Right cardiac atrium (tissue), 5 donors: ENCODE data around the gene METTL14. TPM values are rescaled to one million over a fixed set of nuclear protein-coding genes. Genes with fewer than 3 reads are reported as not detected.
"Not testable (repeated sequence)": the region's sequence is repeated elsewhere in the genome, so short reads cannot be mapped to it uniquely, and the experiment has no call there.

Experiments used
- ATAC-seq, 2 donors: fragments of 200-7000 bp; cut with Tn5 transposase; one replicate each; pipeline versions ENCODE4 v1.8.0 to v1.9.1; 2020; ENCODE audit warnings: moderate library complexity in 2 of 2, mild to moderate bottlenecking in 1 of 2
- DNase-seq, 3 donors: peaks; one replicate each; pipeline ENCODE4 v3.0.0-alpha.2; 2020
- H3K27ac ChIP-seq: one replicate; pipeline ENCODE4 v1.5.1; 2013; ENCODE audit warnings: mild to moderate bottlenecking, low read length, control low read depth, moderate library complexity
- H3K27me3 ChIP-seq: one replicate; pipeline ENCODE4 v1.6.1; 2013; ENCODE audit not compliant: control insufficient read depth, insufficient read depth
- H3K4me1 ChIP-seq: one replicate; pipeline ENCODE4 v1.6.1; 2013; ENCODE audit warnings: low read length; ENCODE audit not compliant: control insufficient read depth, insufficient read depth
- H3K4me3 ChIP-seq: one replicate; pipeline ENCODE4 v1.5.1; 2013; ENCODE audit warnings: low read length, control low read depth
- H3K9me3 ChIP-seq: one replicate; pipeline ENCODE4 v1.6.1; 2013; ENCODE audit warnings: low read length; ENCODE audit not compliant: control insufficient read depth
- WGBS: extraction: QIAGEN DNeasy Blood & Tissue Kit; methylation state at CpG from one replicate; pipeline ENCODE4 v1.1.7; 2013; 5-methylcytosine and 5-hydroxymethylcytosine counted together
- intact Hi-C, 4 donors: fragments of 100-400 bp; cut with DNase I; formaldehyde crosslinking; loops; one replicate each; pipeline versions ENCODE4 v1.11.0 to v1.14.0; 2022 to 2023
- long read RNA-seq, 4 donors: library from polyadenylated mRNA; unstranded; transcript quantifications; one replicate each; pipeline ENCODE4 v2.0.0, GENCODE V29; 2020 to 2021
- polyA plus RNA-seq: library from polyadenylated mRNA; stranded (reverse); fragments of 200-250 nt; gene quantifications from one replicate; pipeline ENCODE4 v1.2.3, GENCODE V29; 2013
- total RNA-seq, 4 donors: library from RNA; stranded (reverse); fragmentation: NEBNext Ultra II Directional; extraction: Animal tissue kit (Norgen Biotek cat#: 25700); gene quantifications; one replicate each; pipeline ENCODE4 v1.2.1, GENCODE V29; 2021
- donor health status: healthy with polysubstance abuse.
- donor health status: DM: no; HTN: yes; CAD: no.
- donor health status: DM: no; HTN: no; CAD: no.
- donor health status: DM: no; HTN: yes; CAD: no; lungs with severe emphysema.
- donor health status: DM: yes; HTN: yes; CAD: no.

The METTL14 gene
- total RNA-seq (10 to 100 TPM; 31.7 to 38.9 (median 34.5) TPM), polyA plus RNA-seq (5.9 TPM)
- long read RNA-seq, donor 1, full-length matches to known transcripts = 38 of 49 reads
- long read RNA-seq, donor 1, partial matches to known transcripts = 5 of 49 reads
- long read RNA-seq, donor 1, other reads (novel, unspliced or antisense) = 6 of 49 reads
- long read RNA-seq, donor 2, full-length matches to known transcripts = 6 of 6 reads
- long read RNA-seq, donor 2, partial matches to known transcripts = 0 of 6 reads
- long read RNA-seq, donor 2, other reads (novel, unspliced or antisense) = 0 of 6 reads
- long read RNA-seq, donor 3, full-length matches to known transcripts = 55 of 66 reads
- long read RNA-seq, donor 3, partial matches to known transcripts = 1 of 66 reads
- long read RNA-seq, donor 3, other reads (novel, unspliced or antisense) = 10 of 66 reads
- long read RNA-seq, donor 4, full-length matches to known transcripts = 10 of 10 reads
- long read RNA-seq, donor 4, partial matches to known transcripts = 0 of 10 reads
- long read RNA-seq, donor 4, other reads (novel, unspliced or antisense) = 0 of 10 reads

GRCh38 chr4:118684873-118685811 lies at the start of gene METTL14:
Gene METTL14 (plus strand): TSS chr4:118685392. CDS start chr4:118685535, 143 bp downstream.
- Histone ChIP-seq H3K4me1 (no peaks in the 10 kb centered on the region), H3K27ac (peak within 1 kb of the TSS; percentile 87), H3K9me3 (no peaks in the 10 kb centered on the region), H3K4me3 (peak within 1 kb of the TSS; percentile 76), H3K27me3 (no peaks in the 10 kb centered on the region)
- peak; percentile 92 to 97 (median 96) for DNase-seq
- 5% methylated on average over 42 of the region's 42 CpGs for WGBS
- ATAC-seq = peak; percentile 98 to 99
- intact Hi-C loops = no loop called here

GRCh38 chr4:118636126-118636525 lies 49.1 kb upstream of the METTL14 start:
- H3K4me1 ChIP-seq, DNase-seq, H3K9me3 ChIP-seq, H3K27me3 ChIP-seq, H3K4me3 ChIP-seq, intact Hi-C loops, ATAC-seq, H3K27ac ChIP-seq: not testable (repeated sequence)
- 88% methylated on average over 9 of the region's 9 CpGs for WGBS

DNA sequence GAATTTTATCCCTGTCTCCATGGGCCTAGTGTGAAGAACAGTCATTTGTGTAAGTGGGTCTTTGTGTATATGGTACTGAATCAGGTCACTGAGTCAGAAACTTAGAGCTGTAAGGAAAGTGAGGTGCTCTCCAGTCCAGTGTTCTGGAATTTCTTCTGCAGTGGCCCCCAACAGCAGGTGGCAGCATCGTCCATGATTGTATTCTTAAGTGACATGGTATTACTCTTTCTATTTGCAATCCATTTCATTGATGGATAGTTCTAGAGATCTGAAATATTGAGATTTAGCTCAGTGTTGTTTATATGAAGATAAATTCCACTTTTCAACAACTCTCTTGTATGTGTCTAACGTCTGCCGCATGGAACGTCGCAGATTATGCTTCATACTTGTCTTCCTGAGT lies 20.5 kb upstream of the METTL14 start:
- H3K4me3 ChIP-seq, ATAC-seq, H3K4me1 ChIP-seq, H3K9me3 ChIP-seq, H3K27me3 ChIP-seq, H3K27ac ChIP-seq, intact Hi-C loops: not testable (repeated sequence)
- WGBS = 52% methylated on average over 5 of the region's 5 CpGs
- DNase-seq = peak in 2 of 3 donors; percentile 33

DNA sequence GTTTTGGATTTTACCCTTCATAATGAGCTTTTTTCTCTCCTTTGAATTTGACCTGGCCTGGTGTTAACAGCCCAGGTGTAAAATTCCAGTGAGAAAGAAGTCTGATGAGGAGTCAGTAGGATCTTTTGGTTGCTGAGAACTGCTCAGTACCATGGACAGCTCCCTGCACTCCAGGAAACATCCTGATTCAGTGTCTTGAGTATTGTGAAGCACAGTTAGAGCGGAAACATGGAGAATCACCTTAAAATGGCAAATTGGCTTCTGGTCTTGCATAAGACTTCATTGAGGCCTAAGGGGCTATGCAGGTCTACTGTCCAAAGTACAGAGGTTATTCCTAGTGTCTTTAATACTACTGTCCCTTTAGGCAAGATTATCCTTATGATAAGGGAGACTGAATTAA lies 16.0 kb upstream of the METTL14 start:
- DNase-seq = peak in 2 of 3 donors; percentile 53 to 71
- intact Hi-C loops, H3K4me3 ChIP-seq, ATAC-seq, H3K4me1 ChIP-seq, H3K9me3 ChIP-seq, H3K27me3 ChIP-seq, H3K27ac ChIP-seq: not testable (repeated sequence)
- WGBS = 19% methylated on average over 1 of the region's 1 CpG

- 86% methylated on average over 2 of the region's 2 CpGs for WGBS
- H3K27ac ChIP-seq, H3K4me3 ChIP-seq, DNase-seq, ATAC-seq, H3K9me3 ChIP-seq, H3K27me3 ChIP-seq, H3K4me1 ChIP-seq, intact Hi-C loops: not testable (repeated sequence)
These were observed 14.2 kb upstream of the METTL14 start for GRCh38 chr4:118670968-118671367.

DNA sequence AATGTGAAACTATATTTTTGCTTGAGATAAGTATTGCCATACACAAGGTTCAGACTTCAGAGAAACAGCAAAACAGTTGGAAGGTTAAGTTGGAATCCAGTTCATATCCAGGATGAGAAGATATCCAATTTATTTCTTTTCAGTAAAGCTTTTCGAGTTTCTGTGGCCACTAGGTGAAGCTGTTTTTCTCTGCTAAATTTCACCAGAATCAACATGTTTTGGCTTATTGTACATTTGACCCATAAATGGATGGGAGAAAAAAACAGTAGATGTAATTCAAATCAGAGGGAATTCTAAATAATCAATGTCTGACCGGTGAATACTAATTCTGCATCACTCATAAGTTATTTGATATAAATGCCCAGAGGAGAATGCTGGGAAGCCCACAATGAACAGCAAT lies 9.1 kb upstream of the METTL14 start:
- Histone ChIP-seq H3K9me3 (no peaks in the 10 kb centered on the region), H3K27ac (no peak overlapping the region), H3K4me1 (no peaks in the 10 kb centered on the region), H3K27me3 (no peaks in the 10 kb centered on the region), H3K4me3 (no peak overlapping the region)
- ATAC-seq (no peak), DNase-seq (no peak)
- intact Hi-C loops = no loop called here
- 61% methylated on average over 2 of the region's 2 CpGs for WGBS

DNA sequence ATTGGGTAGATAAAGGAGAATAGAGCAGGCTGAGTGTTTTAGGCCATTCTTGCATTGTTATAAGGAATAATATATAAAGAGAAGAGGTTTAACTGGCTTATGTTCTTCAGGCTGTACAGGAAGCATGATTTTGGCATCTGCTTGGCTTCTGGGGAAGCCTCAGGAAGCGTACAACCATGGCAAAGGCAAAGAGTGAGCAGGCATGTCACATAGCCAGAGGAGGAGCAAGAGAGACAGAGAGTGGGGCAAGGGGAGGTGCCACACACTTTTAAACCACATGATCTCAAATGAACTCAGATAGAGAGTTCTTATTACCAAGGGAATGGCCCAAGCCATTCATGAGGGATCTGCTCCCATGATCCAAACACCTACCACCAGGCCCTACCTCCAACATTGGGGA lies 4.4 kb upstream of the METTL14 start:
- Histone ChIP-seq H3K27ac (no peak overlapping the region), H3K9me3 (no peaks in the 10 kb centered on the region), H3K27me3 (no peaks in the 10 kb centered on the region), H3K4me1 (no peaks in the 10 kb centered on the region), H3K4me3 (no peak overlapping the region)
- ATAC-seq = no peak
- WGBS = 52% methylated on average over 1 of the region's 1 CpG
- intact Hi-C loops = no loop called here
- DNase-seq = no peak

- Histone ChIP-seq H3K4me3 (no peak overlapping the region), H3K27ac (no peak overlapping the region), H3K27me3 (no peaks in the 10 kb centered on the region), H3K4me1 (no peaks in the 10 kb centered on the region), H3K9me3 (no peaks in the 10 kb centered on the region)
- intact Hi-C loops = no loop called here
- 40% methylated on average over 1 of the region's 1 CpG for WGBS
- DNase-seq (no peak), ATAC-seq (no peak)
These were observed 2.3 kb upstream of the METTL14 start for GRCh38 chr4:118682928-118683327.

DNA sequence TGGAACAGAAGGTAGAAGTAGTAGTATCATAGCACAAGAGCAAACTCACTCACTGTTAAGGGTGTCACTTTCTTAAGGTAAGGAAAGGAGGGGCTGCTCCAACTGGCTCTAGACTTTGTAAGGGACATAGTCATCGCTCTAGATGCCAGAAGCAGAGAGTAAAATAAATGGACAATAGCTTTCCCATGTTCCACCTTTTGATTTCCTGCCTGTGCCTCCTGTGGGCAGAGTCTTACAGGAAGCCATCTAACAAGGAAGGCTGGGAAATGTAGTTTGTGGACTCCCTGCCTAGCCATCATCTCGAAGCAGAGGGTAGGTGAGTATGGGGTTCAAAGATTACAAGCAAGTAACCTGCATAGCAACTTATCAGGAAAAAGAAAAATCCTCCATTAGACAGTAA lies 1.7 kb upstream of the METTL14 start:
- Histone ChIP-seq H3K27me3 (no peaks in the 10 kb centered on the region), H3K4me3 (no peak overlapping the region), H3K4me1 (no peaks in the 10 kb centered on the region), H3K9me3 (no peaks in the 10 kb centered on the region), H3K27ac (no peak overlapping the region)
- ATAC-seq = no peak
- intact Hi-C loops = no loop called here
- WGBS = 17% methylated on average over 2 of the region's 2 CpGs
- no peak for DNase-seq

GRCh38 chr4:118703118-118703517 lies 17.9 kb downstream of the METTL14 start:
- H3K4me3 ChIP-seq = no peak overlapping the region
- ATAC-seq (no peak), DNase-seq (no peak)
- intact Hi-C loops = no loop called here
- WGBS = 95% methylated on average over 2 of the region's 2 CpGs
- no peaks in the 10 kb centered on the region for H3K4me1 ChIP-seq
- H3K9me3 ChIP-seq = no peaks in the 10 kb centered on the region
- no peak overlapping the region for H3K27ac ChIP-seq
- H3K27me3 ChIP-seq = no peaks in the 10 kb centered on the region

- DNase-seq = no peak
- Histone ChIP-seq H3K4me1 (no peaks in the 10 kb centered on the region), H3K9me3 (no peaks in the 10 kb centered on the region), H3K4me3 (no peak overlapping the region), H3K27me3 (no peaks in the 10 kb centered on the region), H3K27ac (no peak overlapping the region)
- intact Hi-C loops = no loop called here
- 87% methylated on average over 2 of the region's 2 CpGs for WGBS
- no peak for ATAC-seq
These were observed 25.9 kb downstream of the METTL14 start for GRCh38 chr4:118711052-118711451.
